ENCODE results near the gene TMEM26. TPM values are rescaled to one million over a fixed set of nuclear protein-coding genes. Genes with fewer than 3 reads are reported as not detected.

Gene TMEM26
- total and polyA plus RNA-seq, 9 of the 15 experiments (the other 6 are each of a cell fraction or from before 2014, with no cell fraction given) = not detected

DNA sequence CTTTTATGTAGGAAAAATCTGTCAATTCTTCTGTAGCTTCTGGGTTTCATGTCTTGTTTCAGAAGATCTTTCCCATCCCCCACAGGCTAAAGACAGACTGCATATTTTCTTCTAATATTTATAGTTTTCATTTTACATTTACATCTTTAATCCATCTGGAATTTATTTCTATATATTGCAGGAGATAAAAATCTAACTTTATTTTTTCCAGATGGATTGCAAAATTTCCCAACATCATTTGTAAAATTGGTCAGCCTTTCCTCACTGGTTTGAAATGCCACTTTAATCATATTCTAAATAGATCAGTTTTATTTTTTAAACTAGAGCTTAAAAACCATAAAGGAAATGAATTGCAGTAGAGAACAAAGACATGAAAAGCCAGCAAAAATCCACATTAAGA lies 46.9 kb downstream of the TMEM26 start:
- ChIA-PET CTCF (ENCODE audit: low intra/inter-chr PET ratio) (no interaction called here), POLR2A (no interaction called here)
- no peak overlapping the region for H3K4me3 ChIP-seq
- no peak overlapping the region for H2AFZ ChIP-seq (ENCODE audit: low read depth, low read length)
- no peak overlapping the region for H3K4me2 ChIP-seq (ENCODE audit: insufficient read depth, low read length)
- H3K9me1 ChIP-seq (ENCODE audit: control insufficient read depth, insufficient read depth, low read length) = no peaks in the 10 kb centered on the region
- H3K4me1 ChIP-seq (replicated peaks in 1 of 2; ENCODE audit: control insufficient read depth in 2 of 2, insufficient read depth in 2 of 2, low read length in 2 of 2) = no peaks in the 10 kb centered on the region
- H3K27ac ChIP-seq (ENCODE audit: extremely low read depth, low read depth, low read length) = no peak overlapping the region
- ATAC-seq (no peak), DNase-seq (ENCODE audit: extremely low read depth in 1 of 4, low spot score in 3 of 4) (no peak), FAIRE-seq (no peak)
- no peak overlapping the region for H3K9ac ChIP-seq (ENCODE audit: insufficient read depth in 1 of 2, low read depth in 2 of 2, low read length in 2 of 2)
- intact Hi-C loops (cut with micrococcal nuclease) = no loop called here
- H3K36me3 ChIP-seq (ENCODE audit: control insufficient read depth, insufficient read depth, low read length) = no peaks in the 10 kb centered on the region
- in situ Hi-C loops (cut with MboI) = no loop called here
- no TSS peak for BruUV-seq (replicated peaks)
- no peaks in the 10 kb centered on the region for H3K27me3 ChIP-seq (ENCODE audit: control insufficient read depth in 2 of 2, insufficient read depth in 2 of 2, low read length in 2 of 2)
- H3K9me3 ChIP-seq (replicated peaks; ENCODE audit: control insufficient read depth, insufficient read depth, low read depth, low read length) = no peaks in the 10 kb centered on the region
- H4K20me1 ChIP-seq (replicated peaks; ENCODE audit: control insufficient read depth, insufficient read depth, low read length) = no peaks in the 10 kb centered on the region
- no peaks in the 10 kb centered on the region for H3K79me2 ChIP-seq (ENCODE audit: control insufficient read depth, insufficient read depth, low read length)
- TF ChIP-seq ZNF232 (CRISPR knock-in tag; IDR thresholded peaks at IDR 0.05) (no peak), KHSRP (IDR thresholded peaks at IDR 0.05) (no peak), ZNF695 (CRISPR knock-in tag; IDR thresholded peaks at IDR 0.05) (no peak), SMARCC2 (IDR thresholded peaks at IDR 0.05; ENCODE audit: low read depth) (no peak), ZNF77 (CRISPR knock-in tag; IDR thresholded peaks at IDR 0.05) (no peak), BCL6 (CRISPR knock-in tag; IDR thresholded peaks at IDR 0.05) (no peak), SMAD4 (CRISPR knock-in tag; conservative IDR thresholded peaks at IDR 0.05) (no peak)
- TF ChIP-seq, protein P1, sequence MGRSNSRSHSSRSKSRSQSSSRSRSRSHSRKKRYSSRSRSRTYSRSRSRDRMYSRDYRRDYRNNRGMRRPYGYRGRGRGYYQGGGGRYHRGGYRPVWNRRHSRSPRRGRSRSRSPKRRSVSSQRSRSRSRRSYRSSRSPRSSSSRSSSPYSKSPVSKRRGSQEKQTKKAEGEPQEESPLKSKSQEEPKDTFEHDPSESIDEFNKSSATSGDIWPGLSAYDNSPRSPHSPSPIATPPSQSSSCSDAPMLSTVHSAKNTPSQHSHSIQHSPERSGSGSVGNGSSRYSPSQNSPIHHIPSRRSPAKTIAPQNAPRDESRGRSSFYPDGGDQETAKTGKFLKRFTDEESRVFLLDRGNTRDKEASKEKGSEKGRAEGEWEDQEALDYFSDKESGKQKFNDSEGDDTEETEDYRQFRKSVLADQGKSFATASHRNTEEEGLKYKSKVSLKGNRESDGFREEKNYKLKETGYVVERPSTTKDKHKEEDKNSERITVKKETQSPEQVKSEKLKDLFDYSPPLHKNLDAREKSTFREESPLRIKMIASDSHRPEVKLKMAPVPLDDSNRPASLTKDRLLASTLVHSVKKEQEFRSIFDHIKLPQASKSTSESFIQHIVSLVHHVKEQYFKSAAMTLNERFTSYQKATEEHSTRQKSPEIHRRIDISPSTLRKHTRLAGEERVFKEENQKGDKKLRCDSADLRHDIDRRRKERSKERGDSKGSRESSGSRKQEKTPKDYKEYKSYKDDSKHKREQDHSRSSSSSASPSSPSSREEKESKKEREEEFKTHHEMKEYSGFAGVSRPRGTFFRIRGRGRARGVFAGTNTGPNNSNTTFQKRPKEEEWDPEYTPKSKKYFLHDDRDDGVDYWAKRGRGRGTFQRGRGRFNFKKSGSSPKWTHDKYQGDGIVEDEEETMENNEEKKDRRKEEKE (IDR thresholded peaks at IDR 0.05; ENCODE audit: borderline replicate concordance in 1 of 2, control insufficient read depth in 1 of 2, low read depth in 2 of 2, low read length in 1 of 2) = no peak
- TF ChIP-seq, protein P2, sequence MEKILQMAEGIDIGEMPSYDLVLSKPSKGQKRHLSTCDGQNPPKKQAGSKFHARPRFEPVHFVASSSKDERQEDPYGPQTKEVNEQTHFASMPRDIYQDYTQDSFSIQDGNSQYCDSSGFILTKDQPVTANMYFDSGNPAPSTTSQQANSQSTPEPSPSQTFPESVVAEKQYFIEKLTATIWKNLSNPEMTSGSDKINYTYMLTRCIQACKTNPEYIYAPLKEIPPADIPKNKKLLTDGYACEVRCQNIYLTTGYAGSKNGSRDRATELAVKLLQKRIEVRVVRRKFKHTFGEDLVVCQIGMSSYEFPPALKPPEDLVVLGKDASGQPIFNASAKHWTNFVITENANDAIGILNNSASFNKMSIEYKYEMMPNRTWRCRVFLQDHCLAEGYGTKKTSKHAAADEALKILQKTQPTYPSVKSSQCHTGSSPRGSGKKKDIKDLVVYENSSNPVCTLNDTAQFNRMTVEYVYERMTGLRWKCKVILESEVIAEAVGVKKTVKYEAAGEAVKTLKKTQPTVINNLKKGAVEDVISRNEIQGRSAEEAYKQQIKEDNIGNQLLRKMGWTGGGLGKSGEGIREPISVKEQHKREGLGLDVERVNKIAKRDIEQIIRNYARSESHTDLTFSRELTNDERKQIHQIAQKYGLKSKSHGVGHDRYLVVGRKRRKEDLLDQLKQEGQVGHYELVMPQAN (IDR thresholded peaks at IDR 0.05; ENCODE audit: borderline replicate concordance) = no peak
